HFF-Myc (cell line): Measurements from ENCODE around the gene TDRD1.
"Not testable (repeated sequence)": the region's sequence is repeated elsewhere in the genome, so short reads cannot be mapped to it uniquely, and the experiment has no call there.

Experiments
- DNase-seq: peaks from one replicate; pipeline ENCODE4 v3.0.0-alpha.2; 2011; ENCODE audit warnings: low read depth; ENCODE audit errors: extremely low read depth
- H3K4me3 ChIP-seq: replicated peaks from 2 replicates; pipeline ENCODE4 v1.5.1; 2011; ENCODE audit warnings: low read depth, mild to moderate bottlenecking, control low read depth, low read length
- TF ChIP-seq, protein P1 (sequence below): IDR thresholded peaks from 2 replicates; pipeline ENCODE4 v1.5.1; 2012; ENCODE audit warnings: mild to moderate bottlenecking, low read depth, low read length, control low read depth; ENCODE audit errors: missing control alignments

The TDRD1 gene

DNA sequence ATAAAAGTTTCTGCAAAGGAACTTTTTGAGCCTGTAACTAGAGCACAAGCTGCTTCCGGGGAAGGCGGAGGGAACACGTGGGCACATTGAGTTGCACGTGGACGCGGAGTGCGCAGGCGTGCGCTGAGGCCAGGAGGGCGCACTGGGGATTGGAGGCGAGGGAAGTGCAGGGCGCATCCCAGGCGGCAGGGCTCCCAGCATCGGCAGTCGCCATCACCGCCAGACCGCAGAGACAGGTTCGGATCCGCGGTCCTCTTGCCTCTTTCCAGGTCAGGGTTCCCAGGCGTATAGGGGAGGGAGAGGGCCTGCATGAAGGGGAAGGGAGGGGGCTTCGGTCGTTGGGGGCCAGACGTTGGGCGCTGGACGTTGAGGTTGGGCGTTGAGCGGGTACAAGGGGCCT is at the start of gene TDRD1:
Gene TDRD1, plus strand, starts transcription at position 206 of the 400 bp plus-strand sequence. CDS start 8,479 bp downstream, outside the sequence.
- TF ChIP-seq, protein P1, sequence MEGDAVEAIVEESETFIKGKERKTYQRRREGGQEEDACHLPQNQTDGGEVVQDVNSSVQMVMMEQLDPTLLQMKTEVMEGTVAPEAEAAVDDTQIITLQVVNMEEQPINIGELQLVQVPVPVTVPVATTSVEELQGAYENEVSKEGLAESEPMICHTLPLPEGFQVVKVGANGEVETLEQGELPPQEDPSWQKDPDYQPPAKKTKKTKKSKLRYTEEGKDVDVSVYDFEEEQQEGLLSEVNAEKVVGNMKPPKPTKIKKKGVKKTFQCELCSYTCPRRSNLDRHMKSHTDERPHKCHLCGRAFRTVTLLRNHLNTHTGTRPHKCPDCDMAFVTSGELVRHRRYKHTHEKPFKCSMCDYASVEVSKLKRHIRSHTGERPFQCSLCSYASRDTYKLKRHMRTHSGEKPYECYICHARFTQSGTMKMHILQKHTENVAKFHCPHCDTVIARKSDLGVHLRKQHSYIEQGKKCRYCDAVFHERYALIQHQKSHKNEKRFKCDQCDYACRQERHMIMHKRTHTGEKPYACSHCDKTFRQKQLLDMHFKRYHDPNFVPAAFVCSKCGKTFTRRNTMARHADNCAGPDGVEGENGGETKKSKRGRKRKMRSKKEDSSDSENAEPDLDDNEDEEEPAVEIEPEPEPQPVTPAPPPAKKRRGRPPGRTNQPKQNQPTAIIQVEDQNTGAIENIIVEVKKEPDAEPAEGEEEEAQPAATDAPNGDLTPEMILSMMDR = no peak
- peak within 1 kb of the TSS; percentile 26 for H3K4me3 ChIP-seq
- no peak for DNase-seq

DNA sequence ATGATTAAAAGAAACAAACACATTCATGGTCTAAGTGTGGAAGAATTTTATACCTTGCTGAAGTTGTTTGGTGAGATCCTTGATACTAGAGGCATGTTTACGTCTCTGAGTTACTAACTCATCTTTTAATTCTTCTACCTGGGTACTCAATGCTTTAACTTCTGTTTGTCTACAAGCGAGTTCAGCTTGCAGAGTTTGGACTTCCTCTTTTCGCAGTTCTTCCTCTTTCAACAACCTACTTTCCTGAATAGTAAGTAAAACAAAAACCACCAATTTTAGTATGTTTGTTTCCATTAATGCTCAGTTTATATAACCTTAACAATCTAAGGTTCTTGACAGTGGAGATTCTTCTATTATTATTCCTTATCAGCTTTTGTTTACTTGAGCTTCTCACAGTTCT is 48.1 kb upstream of the TDRD1 start:
- no peak for DNase-seq
- no peak overlapping the region for H3K4me3 ChIP-seq
- TF ChIP-seq, protein P1 = no peak

DNA sequence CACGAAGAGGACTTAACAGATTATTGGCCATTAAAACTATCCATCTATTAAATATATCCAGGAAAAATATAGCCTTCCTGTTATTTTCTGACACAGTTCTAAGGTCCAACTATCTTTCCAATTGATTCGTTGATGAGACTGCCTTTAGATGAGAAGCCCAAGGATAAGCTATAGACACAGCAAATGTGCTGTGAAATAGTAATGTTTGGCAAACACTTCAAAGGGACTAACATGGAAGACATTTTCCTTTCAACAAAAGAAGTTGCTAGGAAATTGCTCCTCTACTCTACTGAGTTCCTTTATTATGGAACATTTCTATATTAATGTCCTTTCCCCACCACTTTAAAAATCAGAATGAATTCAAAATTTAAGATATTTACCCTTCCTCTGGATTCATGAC is 43.7 kb upstream of the TDRD1 start:
- TF ChIP-seq, protein P1 = no peak
- DNase-seq = no peak
- no peak overlapping the region for H3K4me3 ChIP-seq

GRCh38 chr10:114138581-114138980 is 40.6 kb upstream of the TDRD1 start:
- no peak overlapping the region for H3K4me3 ChIP-seq
- DNase-seq = no peak
- TF ChIP-seq, protein P1 = no peak

DNA sequence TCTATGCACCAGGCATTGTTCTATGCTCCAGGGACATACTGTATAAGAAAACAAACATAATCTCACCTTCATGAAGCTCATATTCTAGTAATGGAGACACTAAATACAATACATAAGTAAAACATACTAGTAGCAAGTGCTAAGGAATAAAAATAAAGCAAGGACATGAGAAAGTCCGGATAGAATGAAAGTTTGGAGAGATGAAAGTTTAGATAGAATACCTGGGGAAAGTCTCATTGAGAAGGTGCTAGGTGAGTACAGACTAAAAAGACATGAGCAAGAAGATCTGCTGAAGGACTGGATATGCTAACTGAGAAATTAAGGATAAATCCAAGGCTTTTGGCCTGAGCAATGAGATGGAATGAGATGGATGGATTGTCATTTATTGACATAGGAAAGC is 39.1 kb upstream of the TDRD1 start:
- no peak overlapping the region for H3K4me3 ChIP-seq
- no peak for DNase-seq
- TF ChIP-seq, protein P1 = no peak

GRCh38 chr10:114140827-114141226 is 38.3 kb upstream of the TDRD1 start:
- not testable (repeated sequence) for H3K4me3 ChIP-seq, DNase-seq

GRCh38 chr10:114142018-114142417 is 37.1 kb upstream of the TDRD1 start:
- no peak for DNase-seq
- TF ChIP-seq, protein P1 = no peak
- H3K4me3 ChIP-seq = no peak overlapping the region
